ENCODE measurements around the gene INPP5E.

DNA sequence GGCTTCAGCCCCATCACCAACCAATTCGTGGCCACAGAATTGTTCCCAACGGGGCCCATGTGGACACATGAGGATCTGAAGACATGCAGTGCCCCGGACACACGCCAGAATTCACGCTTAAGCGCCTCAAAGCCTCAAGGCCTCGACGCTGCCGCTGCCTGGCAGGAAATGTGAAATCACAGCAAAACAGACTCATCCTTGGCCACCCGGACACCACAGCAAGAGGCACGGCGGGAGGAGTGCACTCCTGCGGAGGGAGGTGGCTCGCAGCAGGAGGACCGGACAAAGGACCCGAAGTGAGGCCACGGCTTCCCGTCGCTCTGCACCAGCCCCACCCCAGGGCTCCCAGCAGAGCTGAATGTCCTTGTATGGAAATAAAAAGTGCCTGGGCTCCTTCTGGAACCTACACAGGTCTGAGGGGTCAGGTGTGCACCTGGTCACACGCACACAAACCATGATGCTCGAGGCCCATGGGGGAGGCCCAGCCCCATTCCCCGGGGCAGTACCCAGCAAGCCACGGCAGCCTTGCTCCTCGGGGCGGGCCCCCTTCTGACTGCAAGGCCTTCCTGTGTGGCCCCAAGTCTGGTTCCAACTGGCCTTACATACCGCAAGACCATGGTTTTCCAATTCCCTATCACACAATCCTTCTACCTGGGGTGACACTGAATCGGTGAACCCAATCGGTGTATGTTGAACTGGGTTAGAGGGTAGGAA, 33.2 kb upstream of the INPP5E start:
- TF ChIP-seq, protein P1, sequence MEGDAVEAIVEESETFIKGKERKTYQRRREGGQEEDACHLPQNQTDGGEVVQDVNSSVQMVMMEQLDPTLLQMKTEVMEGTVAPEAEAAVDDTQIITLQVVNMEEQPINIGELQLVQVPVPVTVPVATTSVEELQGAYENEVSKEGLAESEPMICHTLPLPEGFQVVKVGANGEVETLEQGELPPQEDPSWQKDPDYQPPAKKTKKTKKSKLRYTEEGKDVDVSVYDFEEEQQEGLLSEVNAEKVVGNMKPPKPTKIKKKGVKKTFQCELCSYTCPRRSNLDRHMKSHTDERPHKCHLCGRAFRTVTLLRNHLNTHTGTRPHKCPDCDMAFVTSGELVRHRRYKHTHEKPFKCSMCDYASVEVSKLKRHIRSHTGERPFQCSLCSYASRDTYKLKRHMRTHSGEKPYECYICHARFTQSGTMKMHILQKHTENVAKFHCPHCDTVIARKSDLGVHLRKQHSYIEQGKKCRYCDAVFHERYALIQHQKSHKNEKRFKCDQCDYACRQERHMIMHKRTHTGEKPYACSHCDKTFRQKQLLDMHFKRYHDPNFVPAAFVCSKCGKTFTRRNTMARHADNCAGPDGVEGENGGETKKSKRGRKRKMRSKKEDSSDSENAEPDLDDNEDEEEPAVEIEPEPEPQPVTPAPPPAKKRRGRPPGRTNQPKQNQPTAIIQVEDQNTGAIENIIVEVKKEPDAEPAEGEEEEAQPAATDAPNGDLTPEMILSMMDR (IDR thresholded peaks at IDR 0.05 in 8 of 11, conservative IDR thresholded peaks at IDR 0.05 in 3 of 11): no peak
- TF ChIP-seq POLR2A (IDR thresholded peaks at IDR 0.05): no peak
